HG03039 (cell line): ENCODE measurements around the gene ZNF436.

Source experiments
- ATAC-seq: cut with Tn5 transposase; IDR thresholded peaks from one replicate; pipeline ENCODE4 v1.9.1; 2021; ENCODE audit warnings: mild to moderate bottlenecking, moderate library complexity; ENCODE audit not compliant: unreplicated experiment

The ZNF436 gene

DNA sequence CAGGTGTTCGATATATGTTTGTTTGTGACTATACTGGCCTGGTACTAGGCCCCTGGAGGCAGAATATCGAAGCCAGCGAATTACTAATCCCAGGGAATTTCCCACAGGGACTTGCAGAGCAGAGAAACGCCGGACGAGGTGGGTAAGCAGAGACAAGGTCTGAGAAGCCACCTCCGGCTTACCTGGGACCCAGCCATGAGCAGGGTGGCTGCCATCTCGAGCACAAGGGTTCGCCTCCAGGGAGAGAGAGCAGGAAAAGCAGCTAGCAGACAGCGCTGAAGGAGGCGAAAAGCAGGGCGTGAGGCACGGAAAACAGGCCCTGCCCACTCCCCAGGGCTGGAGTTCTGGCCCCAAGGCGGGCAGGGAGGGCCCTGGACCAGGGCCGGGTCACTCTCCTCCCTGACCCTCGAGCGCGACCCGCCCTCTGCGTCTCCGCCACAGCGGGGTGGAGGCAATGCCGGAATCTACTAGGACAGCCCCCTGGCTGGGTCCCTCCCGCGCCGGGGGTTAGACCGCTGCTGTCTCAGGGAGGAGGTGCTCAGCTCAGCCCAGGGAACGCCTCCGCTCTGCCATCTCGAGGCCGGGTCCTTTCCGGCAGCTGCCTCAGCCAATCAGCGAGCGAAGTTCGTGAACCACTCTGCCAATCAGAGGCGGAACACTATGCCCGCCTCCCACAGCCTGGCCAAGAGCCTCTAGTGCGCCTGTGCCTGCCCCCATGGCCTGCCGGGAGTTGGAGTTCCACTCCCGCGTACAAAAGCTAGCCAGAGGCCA lies 1.7 kb downstream of the ZNF436 start:
- peak; percentile 82 for ATAC-seq

GRCh38 chr1:23367451-23367790 lies 2.2 kb downstream of the ZNF436 start:
- no peak for ATAC-seq

- ATAC-seq: no peak
Observed at GRCh38 chr1:23366598-23366997, 3.0 kb downstream of the ZNF436 start.

- ATAC-seq: no peak
Observed at GRCh38 chr1:23366146-23366545, 3.5 kb downstream of the ZNF436 start.

DNA sequence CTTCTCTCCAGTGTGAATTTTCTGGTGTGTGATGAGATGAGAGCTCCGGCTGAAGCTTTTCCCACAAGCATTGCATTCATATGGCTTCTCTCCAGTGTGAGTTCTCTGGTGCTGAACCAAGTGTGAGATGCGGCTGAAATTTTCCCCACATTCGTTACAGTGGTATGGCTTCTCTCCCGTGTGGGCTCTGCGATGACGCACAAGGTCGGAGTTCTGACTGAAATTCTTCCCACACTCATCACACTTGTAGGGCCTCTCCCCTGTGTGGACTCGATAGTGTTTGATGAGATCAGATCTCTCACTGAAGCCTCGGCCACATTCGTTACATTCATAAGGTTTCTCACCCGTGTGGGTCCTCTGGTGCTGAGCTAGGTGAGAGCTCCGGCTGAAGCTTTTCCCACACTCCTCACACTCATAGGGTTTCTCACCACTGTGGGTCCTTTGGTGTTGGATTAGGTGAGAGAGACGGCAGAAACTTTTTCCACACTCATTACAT lies 7.4 kb downstream of the ZNF436 start:
- ATAC-seq: no peak

GRCh38 chr1:23358310-23358875 lies 11.2 kb downstream of the ZNF436 start:
- no peak for ATAC-seq

DNA sequence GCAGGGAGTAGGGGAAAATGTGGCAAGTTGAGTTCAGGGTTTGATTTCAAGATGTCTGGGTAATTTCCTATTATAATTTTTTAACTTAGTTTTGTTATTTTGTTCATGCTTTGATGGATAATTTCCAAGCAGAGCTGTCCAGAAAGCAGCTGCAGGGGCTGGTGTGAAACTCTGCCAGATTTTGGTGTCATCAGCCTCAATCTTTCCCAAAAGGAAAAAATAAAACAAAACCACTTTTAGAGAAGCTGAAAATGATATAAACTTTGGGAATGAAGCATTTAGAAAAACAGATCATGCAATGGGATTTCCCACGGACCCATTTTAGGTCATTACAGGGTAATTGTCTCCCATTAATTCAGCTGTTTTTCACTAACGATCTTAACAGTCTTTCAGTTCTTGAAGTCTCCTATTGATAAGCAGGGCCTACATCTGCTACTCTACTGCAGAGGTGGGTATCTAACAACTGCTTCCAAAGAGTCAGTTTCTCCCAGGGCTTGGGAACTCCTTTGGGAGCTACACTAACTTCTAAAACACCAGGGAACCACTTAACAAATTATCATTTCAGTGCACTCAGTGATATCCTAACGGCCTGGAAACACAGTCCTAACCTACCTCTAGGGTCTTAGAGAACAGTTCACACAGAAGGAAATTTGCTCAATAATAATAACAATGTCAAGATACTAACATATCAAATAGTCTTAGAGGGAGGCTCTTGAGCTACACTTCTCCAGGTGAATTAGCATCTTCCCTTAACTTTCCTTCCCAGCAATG lies 12.3 kb downstream of the ZNF436 start:
- no peak for ATAC-seq

GRCh38 chr1:23356471-23357137 lies 13.0 kb downstream of the ZNF436 start:
- no peak for ATAC-seq

- no peak for ATAC-seq
Observed at GRCh38 chr1:23354245-23354644, 15.4 kb downstream of the ZNF436 start.

GRCh38 chr1:23352096-23352695 lies 17.4 kb downstream of the ZNF436 start:
- ATAC-seq: no peak

DNA sequence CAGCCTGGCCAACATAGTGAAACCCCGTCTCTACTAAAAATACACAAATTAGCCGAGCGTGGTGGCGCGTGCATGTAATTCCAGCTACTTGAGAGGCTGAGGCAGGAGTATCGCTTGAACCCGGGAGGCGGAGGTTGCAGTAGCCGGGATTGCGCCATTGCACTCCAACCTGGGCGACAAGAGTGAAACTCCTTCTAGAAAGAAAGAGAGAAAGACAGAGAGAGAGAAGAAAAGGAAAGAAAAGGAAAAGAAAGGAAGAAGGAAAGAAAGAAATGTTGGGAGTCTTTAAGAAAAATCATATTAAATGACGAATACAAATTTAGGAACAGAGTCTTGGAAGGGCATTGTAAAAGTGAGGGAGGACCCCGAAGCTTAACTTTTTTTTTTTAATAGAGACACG lies 23.7 kb downstream of the ZNF436 start:
- ATAC-seq: no peak

DNA sequence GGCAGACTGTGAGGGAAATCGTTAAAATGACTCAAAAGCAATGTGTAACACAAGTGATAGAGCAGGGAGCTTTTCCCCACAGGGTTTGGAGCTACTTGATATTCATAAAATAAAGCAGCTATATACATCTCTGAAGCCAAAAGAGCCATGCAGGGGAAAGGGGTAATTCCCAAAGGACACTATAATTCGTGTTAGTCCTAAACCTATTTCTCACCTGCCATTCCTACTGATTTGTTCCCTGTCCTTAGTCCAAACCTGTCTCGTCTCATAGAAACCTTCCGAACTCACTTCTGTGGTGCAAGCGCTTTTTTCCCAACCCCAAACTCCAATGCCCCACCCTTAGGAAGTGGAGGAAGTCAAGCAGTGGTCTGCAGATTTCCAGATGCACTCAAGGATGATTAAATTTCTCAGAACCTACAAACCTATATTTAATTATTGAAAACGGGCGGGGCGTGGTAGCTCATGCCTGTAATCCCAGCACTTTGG lies 24.6 kb downstream of the ZNF436 start:
- no peak for ATAC-seq

- ATAC-seq: peak; percentile 89
Observed at GRCh38 chr1:23344111-23344986, 25.3 kb downstream of the ZNF436 start, which contains the start of gene HNRNPR. TSS of gene HNRNPR (minus strand) at chr1:23344284. CDS start at chr1:23341008, 3,276 bp downstream.

DNA sequence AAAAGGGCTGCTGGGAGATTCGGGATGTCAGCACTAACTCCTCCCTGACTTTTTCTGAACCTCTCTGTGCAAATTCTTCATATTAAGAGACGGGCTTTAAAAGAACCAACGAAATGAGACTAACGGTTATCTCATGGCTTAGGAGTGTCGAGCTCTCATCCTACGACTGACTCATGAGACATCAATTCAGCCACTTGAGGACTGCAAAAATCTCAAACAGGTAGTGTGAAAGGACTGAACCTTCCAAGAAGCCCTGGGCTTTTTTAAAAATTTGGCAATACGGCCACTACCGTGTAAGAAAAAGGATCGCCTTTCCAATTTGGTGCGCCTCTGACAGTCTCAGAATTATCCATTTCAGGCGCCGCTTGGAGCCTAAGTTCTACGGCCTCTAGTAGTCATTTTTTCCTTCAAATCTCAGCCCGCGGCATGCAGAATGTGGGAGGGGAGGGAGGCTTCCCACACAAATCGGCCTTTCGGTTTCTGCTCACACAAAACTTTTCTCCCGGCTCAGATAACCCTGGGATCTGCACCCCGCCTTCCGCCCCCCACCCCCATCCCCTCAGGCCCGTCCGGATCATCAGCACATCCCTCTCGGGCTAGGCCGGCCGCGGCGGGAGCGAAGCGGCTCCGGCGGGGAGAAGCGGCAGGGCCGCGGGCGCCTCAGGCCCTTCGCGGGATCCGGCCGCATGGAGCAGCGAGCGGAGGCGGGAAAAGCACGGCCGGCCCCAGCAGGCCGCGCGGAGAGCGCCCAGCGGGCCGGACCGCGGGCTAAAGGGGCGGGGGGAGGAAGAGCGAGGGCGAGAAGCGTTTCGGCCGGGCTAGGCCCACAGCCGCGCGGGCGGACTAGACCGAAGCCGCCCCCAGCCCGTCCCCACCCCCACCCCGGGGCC lies 26.2 kb downstream of the ZNF436 start:
- peak; percentile 5 for ATAC-seq

GRCh38 chr1:23341931-23342692 lies 27.5 kb downstream of the ZNF436 start:
- no peak for ATAC-seq

- ATAC-seq: no peak
Observed at GRCh38 chr1:23339632-23340031, 30.0 kb downstream of the ZNF436 start.

DNA sequence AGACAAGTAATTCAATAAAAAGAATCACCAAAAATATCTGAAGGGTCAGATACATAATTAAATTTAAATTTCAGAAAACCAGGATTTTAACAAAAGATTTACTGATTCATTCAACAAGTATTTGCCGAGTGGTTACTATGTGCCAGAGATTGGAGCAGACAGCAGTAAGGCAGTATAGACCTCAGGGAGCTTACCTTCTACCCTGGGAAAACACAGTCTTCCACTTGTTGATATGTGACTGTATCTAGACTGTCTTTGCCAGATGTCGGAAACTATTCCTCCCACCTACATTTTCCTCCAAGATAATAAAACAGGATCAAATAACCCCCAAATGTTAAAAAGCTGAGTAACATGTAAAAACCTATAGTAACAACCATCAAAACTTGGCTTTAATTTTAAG lies 31.8 kb downstream of the ZNF436 start:
- no peak for ATAC-seq

- ATAC-seq: no peak
Observed at GRCh38 chr1:23331713-23332112, 37.9 kb downstream of the ZNF436 start.
